T47D (cell line): Measurements from ENCODE around the gene GATD1.

ENCODE experiments used
- DNase-seq, 2 experiments: peaks; one replicate each; pipeline versions ENCODE4 v3.0.0 to v3.0.0-alpha.2; 2011 to 2012; ENCODE audit warnings: low read depth in 1 of 2, low spot score in 1 of 2
- JUND ChIP-seq: IDR thresholded peaks from 2 replicates; pipeline ENCODE4 v1.6.1; 2012; ENCODE audit warnings: low read depth
- in situ Hi-C: cut with HindIII; loops from 2 replicates; pipeline ENCODE4 v1.10.0; 2016; ENCODE audit warnings: low sequenced_read_pairs, low pct_unique_long_range_greater_than_20kb

Gene GATD1

GRCh38 chr11:774873-775592, 2.3 kb downstream of the GATD1 start:
- in situ Hi-C loops, result no loop called here
- no peak for DNase-seq
- TF ChIP-seq JUND, result no peak

- TF ChIP-seq JUND, result no peak
- in situ Hi-C loops, result no loop called here
- DNase-seq, result no peak
Measured at GRCh38 chr11:773830-774229, 3.5 kb downstream of the GATD1 start.

- in situ Hi-C loops, result no loop called here
- no peak for DNase-seq
- TF ChIP-seq JUND, result no peak
Measured at GRCh38 chr11:773425-773824, 3.9 kb downstream of the GATD1 start.

GRCh38 chr11:772429-773390, 4.6 kb downstream of the GATD1 start:
- no peak for DNase-seq
- in situ Hi-C loops, result no loop called here
- TF ChIP-seq JUND, result no peak

GRCh38 chr11:771617-772204, 5.6 kb downstream of the GATD1 start:
- TF ChIP-seq JUND, result no peak
- no peak for DNase-seq
- in situ Hi-C loops, result no loop called here

GRCh38 chr11:770642-771616, 6.4 kb downstream of the GATD1 start:
- in situ Hi-C loops, result no loop called here
- TF ChIP-seq JUND, result no peak
- DNase-seq, result no peak

GRCh38 chr11:769887-770641, 7.2 kb downstream of the GATD1 start:
- in situ Hi-C loops, result no loop called here
- DNase-seq, result no peak
- TF ChIP-seq JUND, result no peak

- TF ChIP-seq JUND, result no peak
- no peak for DNase-seq
- in situ Hi-C loops, result no loop called here
Measured at GRCh38 chr11:767238-767637, 10.0 kb downstream of the GATD1 start.

- in situ Hi-C loops, result no loop called here
- no peak for DNase-seq
- no peak for TF ChIP-seq JUND
Measured at GRCh38 chr11:766936-767210, 10.4 kb downstream of the GATD1 start.

GRCh38 chr11:766106-766935, 11.0 kb downstream of the GATD1 start:
- in situ Hi-C loops, result no loop called here
- TF ChIP-seq JUND, result no peak
- no peak for DNase-seq

GRCh38 chr11:765802-766091, 11.5 kb downstream of the GATD1 start:
- in situ Hi-C loops, result no loop called here
- DNase-seq, result no peak
- TF ChIP-seq JUND, result no peak
